ENCODE results near the gene LAYN. TPM values are rescaled to one million over a fixed set of nuclear protein-coding genes. Genes with fewer than 3 reads are reported as not detected.

The LAYN gene
- polyA plus RNA-seq, 4 donors: 7.3 to 8.0 (median 7.5) TPM

GRCh38 chr11:111591187-111591960, 50.9 kb downstream of the LAYN start:
- no peak for DNase-seq (ENCODE audit: low read depth in 4 of 4, low spot score in 2 of 4)

GRCh38 chr11:111592491-111592890, 52.0 kb downstream of the LAYN start:
- no peak for DNase-seq (ENCODE audit: low read depth in 4 of 4, low spot score in 2 of 4)

GRCh38 chr11:111596319-111596718, 55.8 kb downstream of the LAYN start:
- no peak for DNase-seq (ENCODE audit: low read depth in 4 of 4, low spot score in 2 of 4)

- DNase-seq (ENCODE audit: low read depth in 4 of 4, low spot score in 2 of 4): no peak
These were observed 57.6 kb downstream of the LAYN start for GRCh38 chr11:111598148-111598547.

GRCh38 chr11:111598559-111598958, 58.0 kb downstream of the LAYN start:
- no peak for DNase-seq (ENCODE audit: low read depth in 4 of 4, low spot score in 2 of 4)

- no peak for DNase-seq (ENCODE audit: low read depth in 4 of 4, low spot score in 2 of 4)
These were observed 61.1 kb downstream of the LAYN start for GRCh38 chr11:111601636-111601978.

GRCh38 chr11:111601979-111602864, 61.7 kb downstream of the LAYN start, which contains the start of gene SIK2:
TSS of gene SIK2 (plus strand) at chr11:111602449. CDS start at chr11:111602564, 115 bp downstream.
- DNase-seq (ENCODE audit: low read depth in 4 of 4, low spot score in 2 of 4): peak; percentile 74 to 90 (median 86)

GRCh38 chr11:111602865-111603610, 62.5 kb downstream of the LAYN start:
- DNase-seq (ENCODE audit: low read depth in 4 of 4, low spot score in 2 of 4): no peak

- no peak for DNase-seq (ENCODE audit: low read depth in 4 of 4, low spot score in 2 of 4)
These were observed 63.2 kb downstream of the LAYN start for GRCh38 chr11:111603611-111604130.

- DNase-seq (ENCODE audit: low read depth in 4 of 4, low spot score in 2 of 4): no peak
These were observed 64.0 kb downstream of the LAYN start for GRCh38 chr11:111604392-111605009.

GRCh38 chr11:111605681-111606080, 65.2 kb downstream of the LAYN start:
- no peak for DNase-seq (ENCODE audit: low read depth in 4 of 4, low spot score in 2 of 4)

GRCh38 chr11:111606986-111607385, 66.5 kb downstream of the LAYN start:
- DNase-seq (ENCODE audit: low read depth in 4 of 4, low spot score in 2 of 4): no peak

GRCh38 chr11:111607751-111608150, 67.2 kb downstream of the LAYN start:
- no peak for DNase-seq (ENCODE audit: low read depth in 4 of 4, low spot score in 2 of 4)

Other genes starting within 250 kb of the LAYN start
- 1 to 10 TPM; 7.0 to 9.2 (median 7.6) TPM for gene POU2AF3, start 242.2 kb upstream of the LAYN start, polyA plus RNA-seq (ENCODE audit: insufficient read length in 4 of 4)
- gene POU2AF1, start 161.4 kb upstream of the LAYN start, polyA plus RNA-seq (ENCODE audit: insufficient read length in 4 of 4): 1 to 10 TPM in 2 of 4 donors, under 1 TPM in 2; 0.59 to 1.5 (median 0.92) TPM
- gene BTG4, start 28.3 kb upstream of the LAYN start, polyA plus RNA-seq (ENCODE audit: insufficient read length in 4 of 4): not detected
- gene HOATZ, start 25.9 kb upstream of the LAYN start, polyA plus RNA-seq (ENCODE audit: insufficient read length in 4 of 4): under 1 TPM; 0.17 to 0.34 (median 0.24) TPM
- 10 to 100 TPM; 18.7 to 24.0 (median 21.3) TPM for gene SIK2, start 61.7 kb downstream of the LAYN start, polyA plus RNA-seq (ENCODE audit: insufficient read length in 4 of 4)
- 10 to 100 TPM; 19.2 to 26.6 (median 19.6) TPM for gene PPP2R1B, start 225.7 kb downstream of the LAYN start, polyA plus RNA-seq (ENCODE audit: insufficient read length in 4 of 4)

Measured in left renal cortex interstitium (tissue), 4 donors.